Activated CD4-positive, alpha-beta T cell treated with anti-CD3 and anti-CD28 coated beads, Interleukin-2, amount 10 ng/mL, durations not matched to agents 24 days and 14 days (primary cell): ENCODE results near the gene FHL1. TPM values are rescaled to one million over a fixed set of nuclear protein-coding genes. Genes with fewer than 3 reads are reported as not detected.
A peak's percentile ranks its signal among the peaks of the same experiment; 100 is the strongest.
"Not testable (repeated sequence)": the region's sequence is repeated elsewhere in the genome, so short reads cannot be mapped to it uniquely, and the experiment has no call there.

Source experiments
- DNase-seq: peaks from one replicate; pipeline ENCODE4 v3.0.0; 2022
- H3K27ac Mint-ChIP-seq: one replicate; pipeline ENCODE4 v1.8.0; 2022; ENCODE audit warnings: mild to moderate bottlenecking, mixed read lengths
- H3K27me3 Mint-ChIP-seq: one replicate; pipeline ENCODE4 v1.8.0; 2022; ENCODE audit warnings: mixed read lengths
- H3K36me3 Mint-ChIP-seq: one replicate; pipeline ENCODE4 v1.8.0; 2022; ENCODE audit warnings: low read depth, mild to moderate bottlenecking, mixed read lengths
- H3K4me1 Mint-ChIP-seq: one replicate; pipeline ENCODE4 v1.8.0; 2021; ENCODE audit warnings: mixed read lengths
- H3K4me3 Mint-ChIP-seq: one replicate; pipeline ENCODE4 v1.8.0; 2022; ENCODE audit warnings: mild to moderate bottlenecking, moderate library complexity, mixed read lengths
- H3K9me3 Mint-ChIP-seq: one replicate; pipeline ENCODE4 v1.8.0; 2021; ENCODE audit warnings: mixed read lengths
- intact Hi-C: fragments of 100-400 bp; cut with micrococcal nuclease; formaldehyde crosslinking; loops from one replicate; pipeline ENCODE4 v1.15.1; 2023
- total RNA-seq: library from RNA; stranded (reverse); gene quantifications from 2 replicates; pipeline ENCODE4 v1.2.3, GENCODE V29; 2022

Gene FHL1
- total RNA-seq, 1 donor from 2014 or later: 15.2 TPM

DNA sequence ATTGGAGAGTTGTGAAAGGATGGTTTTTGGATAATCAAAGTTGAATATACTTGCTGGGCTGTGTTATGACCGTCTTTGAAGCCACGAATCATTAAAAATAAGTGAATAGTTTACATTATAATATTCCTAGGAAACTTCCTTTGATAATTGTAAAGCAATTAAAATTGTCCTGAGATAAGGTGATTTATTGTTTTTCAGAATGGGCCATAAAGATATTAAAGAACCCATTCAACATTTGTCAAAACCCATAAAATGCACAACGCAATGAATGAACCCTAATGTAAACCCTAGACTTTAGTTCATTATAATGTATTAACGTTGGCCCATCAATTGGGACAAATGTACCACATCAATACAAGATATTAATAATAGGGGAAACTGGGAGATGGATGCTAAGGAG, 11.4 kb downstream of the FHL1 start:
- Mint-ChIP-seq H3K36me3 (no peaks in the 10 kb centered on the region), H3K27me3 (no peaks in the 10 kb centered on the region)
- intact Hi-C loops: no loop called here

GRCh38 chrX:136159611-136160025, 12.3 kb downstream of the FHL1 start:
- intact Hi-C loops: loop anchor here (10.0 kb wide), 1 partner anchor 105 kb away; no protein-coding TSS in a partner anchor
- no peaks in the 10 kb centered on the region for H3K27me3 Mint-ChIP-seq
- no peak overlapping the region for H3K4me3 Mint-ChIP-seq
- peaks cover 17% of the 10 kb centered on the region for H3K4me1 Mint-ChIP-seq
- H3K27ac Mint-ChIP-seq: no peak overlapping the region
- no peaks in the 10 kb centered on the region for H3K9me3 Mint-ChIP-seq
- DNase-seq: no peak
- no peaks in the 10 kb centered on the region for H3K36me3 Mint-ChIP-seq

More for the DNA sequence above, 11.4 kb downstream of the FHL1 start:
- no peak overlapping the region for H3K4me3 Mint-ChIP-seq
- no peaks in the 10 kb centered on the region for H3K9me3 Mint-ChIP-seq
- no peak overlapping the region for H3K27ac Mint-ChIP-seq
- peaks cover 17% of the 10 kb centered on the region for H3K4me1 Mint-ChIP-seq
- no peak for DNase-seq

GRCh38 chrX:136162827-136163570, 15.7 kb downstream of the FHL1 start:
- Mint-ChIP-seq H3K27ac (no peak overlapping the region), H3K36me3 (no peaks in the 10 kb centered on the region), H3K27me3 (no peaks in the 10 kb centered on the region), H3K4me1 (peaks cover 7% of the 10 kb centered on the region), H3K4me3 (no peak overlapping the region), H3K9me3 (no peaks in the 10 kb centered on the region)
- intact Hi-C loops: loop anchor here (1.0 to 10.0 kb wide), 2 partner anchors 102 to 135 kb away; no protein-coding TSS in a partner anchor
- DNase-seq: peak; percentile 82

DNA sequence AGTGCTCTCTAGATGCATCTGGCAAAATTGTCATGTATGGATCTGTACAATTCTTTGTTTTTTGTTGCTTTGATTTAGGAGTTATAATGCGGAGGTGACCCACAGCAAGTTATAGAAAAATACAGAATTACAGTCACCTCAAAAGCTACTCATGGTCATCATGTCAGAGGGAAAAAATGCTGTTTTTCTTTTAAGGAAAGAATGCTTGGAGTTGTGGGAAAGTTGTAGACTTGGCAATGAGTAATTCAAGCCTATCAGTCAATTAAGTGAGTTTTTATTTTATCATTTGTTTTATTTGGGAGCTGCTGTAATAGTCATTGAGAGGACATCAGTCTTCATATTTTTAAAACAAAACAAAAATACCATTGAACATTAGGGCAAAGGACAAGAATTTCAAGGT, 16.4 kb downstream of the FHL1 start:
- intact Hi-C loops: loop anchor here (1.0 to 10.0 kb wide), 2 partner anchors 101 to 135 kb away; no protein-coding TSS in a partner anchor

GRCh38 chrX:136165406-136165805, 18.1 kb downstream of the FHL1 start:
- no peak overlapping the region for H3K4me3 Mint-ChIP-seq
- no peaks in the 10 kb centered on the region for H3K9me3 Mint-ChIP-seq
- no peak overlapping the region for H3K27ac Mint-ChIP-seq
- no peak for DNase-seq
- H3K27me3 Mint-ChIP-seq: no peaks in the 10 kb centered on the region
- H3K36me3 Mint-ChIP-seq: no peaks in the 10 kb centered on the region
- intact Hi-C loops: loop anchor here (10.0 kb wide), 1 partner anchor 99 kb away; no protein-coding TSS in a partner anchor
- peaks cover 2% of the 10 kb centered on the region for H3K4me1 Mint-ChIP-seq

More for the DNA sequence above, 16.4 kb downstream of the FHL1 start:
- H3K36me3 Mint-ChIP-seq: no peaks in the 10 kb centered on the region
- no peaks in the 10 kb centered on the region for H3K27me3 Mint-ChIP-seq
- H3K4me1 Mint-ChIP-seq: peaks cover 5% of the 10 kb centered on the region
- H3K4me3 Mint-ChIP-seq: no peak overlapping the region
- no peak for DNase-seq
- H3K9me3 Mint-ChIP-seq: no peaks in the 10 kb centered on the region
- no peak overlapping the region for H3K27ac Mint-ChIP-seq

DNA sequence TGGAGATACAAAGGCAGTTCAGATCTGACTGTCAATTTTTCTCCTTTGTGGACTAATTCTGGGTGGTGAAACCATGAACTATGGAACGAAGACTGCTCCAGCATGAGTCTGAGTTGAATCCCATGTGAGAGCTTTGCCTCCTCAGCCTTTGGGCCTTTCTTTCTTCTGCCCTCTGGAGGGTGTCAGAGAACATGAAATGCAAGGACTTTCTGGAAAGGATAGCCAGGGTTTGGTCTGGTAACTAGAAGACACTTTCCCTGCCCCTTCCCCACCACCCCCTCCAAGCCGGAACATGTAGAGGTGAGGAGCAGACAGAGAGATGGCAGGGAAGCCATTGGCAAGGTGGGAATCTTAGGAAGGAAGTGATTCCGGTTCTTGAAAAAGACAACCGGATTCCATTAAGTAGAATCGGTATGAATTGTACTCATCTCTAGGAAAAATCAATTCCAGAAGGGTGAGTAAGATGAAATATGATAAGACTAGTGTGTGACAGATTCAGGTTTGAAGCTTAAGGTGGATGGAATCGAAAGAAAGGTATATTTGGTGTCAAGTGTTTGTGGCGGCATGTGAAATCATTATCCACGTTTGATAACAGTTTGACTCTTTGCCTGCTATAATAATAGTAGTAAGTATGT, 19.0 kb downstream of the FHL1 start:
- DNase-seq: peak; percentile 58
- Mint-ChIP-seq H3K27me3 (no peaks in the 10 kb centered on the region), H3K9me3 (no peaks in the 10 kb centered on the region), H3K36me3 (no peaks in the 10 kb centered on the region), H3K4me3 (no peak overlapping the region), H3K4me1 (peaks cover 2% of the 10 kb centered on the region), H3K27ac (no peak overlapping the region)
- intact Hi-C loops: loop anchor here (10.0 kb wide), 1 partner anchor 98 kb away; no protein-coding TSS in a partner anchor

GRCh38 chrX:136167989-136168388, 20.7 kb downstream of the FHL1 start:
- not testable (repeated sequence) for H3K36me3 Mint-ChIP-seq, H3K9me3 Mint-ChIP-seq, H3K4me1 Mint-ChIP-seq, DNase-seq, H3K4me3 Mint-ChIP-seq, H3K27ac Mint-ChIP-seq, H3K27me3 Mint-ChIP-seq
- intact Hi-C loops: loop anchor here (10.0 kb wide), 1 partner anchor 97 kb away; no protein-coding TSS in a partner anchor

GRCh38 chrX:136168929-136169735, 21.8 kb downstream of the FHL1 start:
- Mint-ChIP-seq H3K4me3 (no peak overlapping the region), H3K36me3 (no peaks in the 10 kb centered on the region), H3K27me3 (no peaks in the 10 kb centered on the region), H3K9me3 (no peaks in the 10 kb centered on the region), H3K27ac (no peak overlapping the region), H3K4me1 (no peaks in the 10 kb centered on the region)
- intact Hi-C loops: loop anchor here (10.0 kb wide), 1 partner anchor 96 kb away; no protein-coding TSS in a partner anchor
- DNase-seq: no peak

DNA sequence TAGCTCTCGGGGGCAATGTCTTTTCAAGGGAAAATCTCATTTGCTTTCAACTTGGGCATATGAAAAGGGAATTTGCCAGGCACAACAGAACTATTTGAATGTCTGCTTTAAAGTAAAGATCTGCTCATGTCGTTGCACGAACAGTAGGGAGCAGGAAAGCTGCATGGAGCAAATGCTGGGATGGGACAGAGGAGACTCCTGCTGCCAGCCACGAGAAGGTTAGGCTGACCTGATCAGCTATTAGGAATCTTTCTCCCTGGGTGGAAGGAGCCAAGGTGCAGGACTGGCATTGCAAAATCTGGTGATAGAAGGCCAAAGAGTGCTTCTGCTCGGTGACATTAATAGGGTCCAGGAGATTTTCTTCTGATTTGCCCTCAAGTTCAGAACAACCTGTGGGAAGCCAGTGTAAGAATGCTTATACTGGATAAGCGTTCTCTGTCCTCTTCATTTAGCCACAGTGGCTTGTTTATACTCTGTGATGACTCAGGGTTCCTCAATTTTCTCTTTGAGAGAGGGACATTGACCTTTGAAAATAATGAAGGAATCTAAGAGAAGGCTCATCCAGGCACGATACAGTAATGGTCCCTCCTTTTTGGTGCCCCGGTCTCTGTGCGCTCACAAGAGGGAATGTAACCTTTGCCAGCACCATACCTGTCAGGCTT, 22.9 kb downstream of the FHL1 start:
- Mint-ChIP-seq H3K36me3 (no peaks in the 10 kb centered on the region), H3K4me3 (no peak overlapping the region), H3K27ac (no peak overlapping the region), H3K27me3 (no peaks in the 10 kb centered on the region), H3K9me3 (no peaks in the 10 kb centered on the region), H3K4me1 (no peaks in the 10 kb centered on the region)
- intact Hi-C loops: no loop called here
- no peak for DNase-seq

DNA sequence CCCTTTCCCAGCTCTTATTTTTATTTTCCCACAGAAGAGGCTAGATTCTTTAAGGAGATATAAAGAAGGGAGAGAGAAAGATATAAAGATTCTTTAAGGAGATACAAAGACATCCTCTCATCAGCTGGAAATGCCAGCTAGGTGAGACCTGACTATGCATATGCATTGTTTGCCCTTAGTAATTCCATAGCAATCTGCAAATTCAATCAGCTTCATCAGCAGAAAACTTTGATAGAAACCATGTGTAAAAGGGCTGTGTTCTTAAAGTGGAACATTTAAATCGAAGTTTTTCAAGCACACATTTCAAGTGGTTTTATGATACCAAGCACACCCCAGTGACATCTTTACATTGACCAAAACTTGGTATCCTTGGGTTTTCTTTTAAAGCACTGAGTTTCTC, 24.1 kb downstream of the FHL1 start:
- Mint-ChIP-seq H3K4me3 (no peak overlapping the region), H3K4me1 (no peaks in the 10 kb centered on the region)
- no peak for DNase-seq

GRCh38 chrX:136176399-136176825, 29.1 kb downstream of the FHL1 start:
- no peaks in the 10 kb centered on the region for H3K27me3 Mint-ChIP-seq
- H3K27ac Mint-ChIP-seq: no peak overlapping the region
- H3K36me3 Mint-ChIP-seq: peaks cover 2% of the 10 kb centered on the region
- no peaks in the 10 kb centered on the region for H3K9me3 Mint-ChIP-seq
- intact Hi-C loops: no loop called here
- H3K4me3 Mint-ChIP-seq: no peak overlapping the region
- H3K4me1 Mint-ChIP-seq: no peaks in the 10 kb centered on the region
- DNase-seq: no peak

More for the DNA sequence above, 24.1 kb downstream of the FHL1 start:
- Mint-ChIP-seq H3K27me3 (no peaks in the 10 kb centered on the region), H3K27ac (no peak overlapping the region), H3K9me3 (no peaks in the 10 kb centered on the region), H3K36me3 (peaks cover 2% of the 10 kb centered on the region)
- intact Hi-C loops: no loop called here

- DNase-seq: no peak
- H3K4me1 Mint-ChIP-seq: no peaks in the 10 kb centered on the region
- peaks cover 2% of the 10 kb centered on the region for H3K36me3 Mint-ChIP-seq
- no peaks in the 10 kb centered on the region for H3K27me3 Mint-ChIP-seq
- H3K27ac Mint-ChIP-seq: no peak overlapping the region
- H3K9me3 Mint-ChIP-seq: no peaks in the 10 kb centered on the region
- no peak overlapping the region for H3K4me3 Mint-ChIP-seq
- intact Hi-C loops: no loop called here
Observed at GRCh38 chrX:136179133-136179532, 31.8 kb downstream of the FHL1 start.

DNA sequence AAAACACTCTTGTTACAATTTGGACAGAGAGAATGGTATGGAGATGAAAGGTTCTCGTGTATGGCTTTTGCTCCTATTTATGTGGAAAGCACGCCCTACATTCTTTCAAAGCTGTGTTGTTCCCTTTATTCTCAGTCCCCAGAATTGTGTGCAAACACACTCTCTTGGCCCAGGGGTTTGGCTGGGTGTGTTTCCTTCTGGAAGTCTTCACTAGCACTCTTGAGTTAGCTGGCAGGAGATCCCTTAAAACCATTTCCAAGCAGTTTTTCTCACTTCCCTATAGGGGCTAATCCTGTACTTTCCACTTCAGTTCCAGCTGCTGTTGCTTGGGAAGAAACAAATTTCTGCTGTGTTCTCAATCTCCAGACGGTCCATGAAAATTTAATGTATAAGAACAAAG, 35.1 kb downstream of the FHL1 start:
- intact Hi-C loops: no loop called here
- no peak overlapping the region for H3K27ac Mint-ChIP-seq
- DNase-seq: peak; percentile 10
- H3K4me3 Mint-ChIP-seq: no peak overlapping the region
- H3K9me3 Mint-ChIP-seq: no peaks in the 10 kb centered on the region
- no peaks in the 10 kb centered on the region for H3K27me3 Mint-ChIP-seq
- no peaks in the 10 kb centered on the region for H3K36me3 Mint-ChIP-seq
- H3K4me1 Mint-ChIP-seq: no peaks in the 10 kb centered on the region
